GM23248 (cell line): ENCODE measurements around the gene SLC24A5. TPM values are rescaled to one million over a fixed set of nuclear protein-coding genes. Genes with fewer than 3 reads are reported as not detected.

Experiments
- DNase-seq: peaks from one replicate; pipeline ENCODE4 v3.0.0-alpha.2; 2015
- H2AFZ ChIP-seq: fragments of 200-600 bp; sonication (generic); 2 replicates; pipeline ENCODE4 v1.6.1; 2016; ENCODE audit warnings: antibody characterized with exemption
- H3F3A ChIP-seq: fragments of 200-600 bp; sonication (generic); 2 replicates; pipeline ENCODE4 v1.6.1; 2016; ENCODE audit warnings: mild to moderate bottlenecking, antibody characterized with exemption, mixed run types; ENCODE audit not compliant: insufficient read depth
- H3K27ac ChIP-seq: fragments of 200-600 bp; sonication (generic); 2 replicates; pipeline ENCODE4 v1.5.1; 2016; ENCODE audit warnings: mild to moderate bottlenecking
- H3K27me3 ChIP-seq: fragments of 200-600 bp; sonication (generic); replicated peaks from 2 replicates; pipeline ENCODE4 v1.6.1; 2016; ENCODE audit warnings: mild to moderate bottlenecking; ENCODE audit not compliant: insufficient read depth
- H3K36me3 ChIP-seq: fragments of 200-600 bp; sonication (generic); 2 replicates; pipeline ENCODE4 v1.6.1; 2016; ENCODE audit warnings: low read depth, mild to moderate bottlenecking
- H3K4me1 ChIP-seq: fragments of 200-600 bp; sonication (generic); 2 replicates; pipeline ENCODE4 v1.6.1; 2016; ENCODE audit warnings: mild to moderate bottlenecking; ENCODE audit not compliant: insufficient read depth
- H3K4me2 ChIP-seq: fragments of 200-600 bp; sonication (generic); one replicate; pipeline ENCODE4 v1.6.1; 2016; ENCODE audit warnings: mild to moderate bottlenecking; ENCODE audit not compliant: unreplicated experiment
- H3K4me3 ChIP-seq: fragments of 200-600 bp; sonication (generic); 2 replicates; pipeline ENCODE4 v1.5.1; 2016; ENCODE audit warnings: mild to moderate bottlenecking
- H3K79me2 ChIP-seq: fragments of 200-600 bp; sonication (generic); 2 replicates; pipeline ENCODE4 v1.6.1; 2016; ENCODE audit warnings: mild to moderate bottlenecking; ENCODE audit not compliant: insufficient read depth
- H3K9ac ChIP-seq: fragments of 200-600 bp; sonication (generic); 2 replicates; pipeline ENCODE4 v1.6.1; 2016; ENCODE audit warnings: mild to moderate bottlenecking
- H3K9me2 ChIP-seq: fragments of 200-600 bp; sonication (generic); 2 replicates; pipeline ENCODE4 v1.6.1; 2016; ENCODE audit warnings: mixed run types, mild to moderate bottlenecking, moderate library complexity; ENCODE audit not compliant: insufficient read depth
- H3K9me3 ChIP-seq: fragments of 200-600 bp; sonication (generic); one replicate; pipeline ENCODE4 v1.6.1; 2017; ENCODE audit warnings: low read depth
- H4K20me1 ChIP-seq: fragments of 200-600 bp; sonication (generic); 2 replicates; pipeline ENCODE4 v1.6.0; 2016; ENCODE audit not compliant: insufficient read depth
- EZH2 ChIP-seq: fragments of 200-600 bp; sonication (generic); IDR thresholded peaks from 2 replicates; pipeline ENCODE4 v1.6.1; 2018; ENCODE audit warnings: antibody characterized with exemption, mild to moderate bottlenecking; ENCODE audit not compliant: insufficient read depth, poor library complexity, severe bottlenecking
- EZH2phosphoT487 ChIP-seq: fragments of 200-600 bp; sonication (generic); IDR thresholded peaks from 2 replicates; pipeline ENCODE4 v1.6.1; 2018; ENCODE audit warnings: antibody characterized with exemption, moderate library complexity, mild to moderate bottlenecking, low read depth; ENCODE audit not compliant: insufficient read depth
- WGBS, 2 experiments: methylation state at CpG; one replicate each; pipeline ENCODE4 v1.1.6; 2015 to 2017; ENCODE audit warnings: low lambda C conversion rate in 2 of 2, low coverage in 1 of 2; ENCODE audit errors: missing lambda C conversion rate in 2 of 2; 5-methylcytosine and 5-hydroxymethylcytosine counted together
- in situ Hi-C: fragments of 300-500 bp; cut with MboI; formaldehyde crosslinking; loops from 2 replicates; pipeline ENCODE4 v1.15.0; 2020
- polyA plus RNA-seq: library from polyadenylated mRNA; unstranded; fragments of >200 nt; fragmentation: Nextera tagmentation; extraction: Ambion mirVana; gene quantifications from 2 replicates; pipeline ENCODE4 v1.2.1, GENCODE V29; 2016
- total RNA-seq: library from RNA; depleted of rRNA; stranded (reverse); fragments of >200 nt; shearing (Covaris generic); gene quantifications from 2 replicates; pipeline ENCODE4 v1.2.3, GENCODE V29; 2014

The SLC24A5 gene
- total and polyA plus RNA-seq, 2 experiments from 2014 or later: not detected

- in situ Hi-C loops: no loop called here
- Histone ChIP-seq H3K4me3 (no peak overlapping the region), H3F3A (no peaks in the 10 kb centered on the region), H3K9me3 (no peaks in the 10 kb centered on the region), H3K9me2 (no peaks in the 10 kb centered on the region), H3K9ac (no peak overlapping the region), H3K36me3 (no peaks in the 10 kb centered on the region), H3K79me2 (no peaks in the 10 kb centered on the region), H3K27ac (no peak overlapping the region), H3K4me1 (no peaks in the 10 kb centered on the region), H4K20me1 (no peaks in the 10 kb centered on the region), H3K4me2 (no peak overlapping the region), H2AFZ (no peak overlapping the region), H3K27me3 (peaks cover 30% of the 10 kb centered on the region)
- TF ChIP-seq EZH2 (no peak), EZH2phosphoT487 (no peak)
- WGBS, 2 experiments: 18 to 28% methylated on average over 5 of the region's 5 CpGs
- no peak for DNase-seq
Observed at GRCh38 chr15:48109856-48110531, 10.8 kb upstream of the SLC24A5 start.

DNA sequence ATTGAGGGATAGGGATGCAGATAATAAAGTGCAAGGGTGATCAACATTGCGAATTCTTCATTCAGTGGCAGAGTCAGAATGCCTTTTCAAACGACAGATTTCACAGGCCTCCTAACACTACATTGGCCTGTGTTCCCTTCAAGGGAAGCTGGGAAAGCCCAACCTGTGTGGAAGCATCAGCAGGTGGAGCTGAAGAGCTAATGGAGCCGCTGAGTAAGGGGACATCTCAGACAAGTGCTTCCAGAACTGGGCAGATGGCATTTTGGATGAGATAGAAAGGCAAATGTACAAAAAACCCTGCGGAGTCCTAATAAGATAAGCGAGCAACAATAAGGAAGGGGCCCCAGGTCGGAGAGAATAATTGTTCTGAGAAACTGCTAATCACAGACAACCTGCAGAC is 8.5 kb upstream of the SLC24A5 start:
- H3F3A ChIP-seq: no peaks in the 10 kb centered on the region
- TF ChIP-seq EZH2phosphoT487 (no peak), EZH2 (no peak)
- WGBS, 2 experiments: 9 to 15% methylated on average over 6 of the region's 6 CpGs
- no peak overlapping the region for H2AFZ ChIP-seq
- in situ Hi-C loops: no loop called here
- H4K20me1 ChIP-seq: no peaks in the 10 kb centered on the region
- H3K9me3 ChIP-seq: no peaks in the 10 kb centered on the region
- no peaks in the 10 kb centered on the region for H3K36me3 ChIP-seq
- DNase-seq: peak; percentile 7
- H3K9me2 ChIP-seq: no peaks in the 10 kb centered on the region
- no peak overlapping the region for H3K4me3 ChIP-seq
- peaks cover 14% of the 10 kb centered on the region for H3K27me3 ChIP-seq
- no peaks in the 10 kb centered on the region for H3K4me1 ChIP-seq
- no peak overlapping the region for H3K27ac ChIP-seq
- H3K4me2 ChIP-seq: no peak overlapping the region
- H3K9ac ChIP-seq: no peak overlapping the region
- no peaks in the 10 kb centered on the region for H3K79me2 ChIP-seq

DNA sequence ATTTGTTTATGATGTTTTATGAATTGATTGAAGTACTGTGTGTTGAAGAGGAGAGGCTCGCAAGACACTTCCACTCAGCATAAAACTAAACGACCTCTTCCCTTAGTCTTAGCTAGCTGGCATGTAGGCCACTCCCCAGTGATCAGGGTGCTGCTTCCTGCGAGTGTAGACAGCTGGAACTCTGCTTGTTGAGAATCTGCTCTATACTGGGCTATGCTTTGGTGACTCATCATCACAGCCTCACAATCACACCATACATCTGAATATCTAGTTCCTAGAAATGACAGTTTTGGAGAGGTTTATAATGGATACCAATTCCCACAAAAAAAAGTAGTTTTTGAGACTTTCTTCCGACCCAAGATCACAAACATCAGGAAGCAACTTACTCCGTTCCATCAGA is 1.5 kb upstream of the SLC24A5 start:
- Histone ChIP-seq H3K27ac (no peak overlapping the region), H3K36me3 (no peaks in the 10 kb centered on the region), H3K4me2 (no peak overlapping the region), H3K79me2 (no peaks in the 10 kb centered on the region), H3K4me1 (no peaks in the 10 kb centered on the region), H3K4me3 (no peak overlapping the region), H3K9me2 (no peaks in the 10 kb centered on the region), H2AFZ (no peak overlapping the region), H3K9me3 (no peaks in the 10 kb centered on the region), H3K9ac (no peak overlapping the region), H3F3A (no peaks in the 10 kb centered on the region), H4K20me1 (no peaks in the 10 kb centered on the region), H3K27me3 (peaks cover 6% of the 10 kb centered on the region; the same call in 1 of the 2 replicates)
- in situ Hi-C loops: no loop called here
- TF ChIP-seq EZH2: no peak
- no peak for TF ChIP-seq EZH2phosphoT487
- no peak for DNase-seq
- WGBS, 2 experiments: 44 to 45% methylated on average over 5 of the region's 5 CpGs

DNA sequence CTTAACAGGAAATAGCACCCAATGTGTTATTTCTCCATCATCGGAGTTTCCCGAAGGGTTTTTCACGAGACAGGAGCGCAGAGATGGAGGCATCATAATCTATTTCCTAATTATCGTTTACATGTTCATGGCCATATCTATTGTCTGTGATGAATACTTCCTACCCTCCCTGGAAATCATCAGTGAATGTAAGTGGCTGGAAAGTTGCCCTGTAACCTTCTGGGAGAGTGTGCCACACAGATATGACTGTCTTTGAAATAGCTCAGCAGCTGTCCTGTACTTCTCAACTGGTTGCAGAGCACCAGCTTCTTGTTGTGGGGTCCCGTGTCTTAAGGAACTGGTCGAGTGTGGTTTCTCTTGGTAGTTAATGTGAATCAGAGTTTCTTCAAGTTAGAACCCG is 1.1 kb downstream of the SLC24A5 start:
- Histone ChIP-seq H3K36me3 (no peaks in the 10 kb centered on the region), H4K20me1 (no peaks in the 10 kb centered on the region), H3K79me2 (no peaks in the 10 kb centered on the region), H3K27ac (no peak overlapping the region), H2AFZ (no peak overlapping the region), H3K9me2 (no peaks in the 10 kb centered on the region), H3K27me3 (peaks cover 6% of the 10 kb centered on the region; the same call in 1 of the 2 replicates), H3K4me1 (no peaks in the 10 kb centered on the region), H3K9me3 (no peaks in the 10 kb centered on the region), H3K4me3 (no peak overlapping the region), H3K9ac (no peak overlapping the region), H3K4me2 (no peak overlapping the region), H3F3A (no peaks in the 10 kb centered on the region)
- TF ChIP-seq EZH2phosphoT487 (no peak), EZH2 (no peak)
- in situ Hi-C loops: no loop called here
- DNase-seq: no peak
- WGBS, 2 experiments: 56 to 61% methylated on average over 8 of the region's 8 CpGs
